HG02884 (cell line): ENCODE measurements around the gene CDKN1C.

ENCODE experiments used
- ATAC-seq: cut with Tn5 transposase; IDR thresholded peaks from one replicate; pipeline ENCODE4 v1.9.1; 2021; ENCODE audit warnings: mild to moderate bottlenecking, moderate library complexity; ENCODE audit not compliant: unreplicated experiment

The CDKN1C gene

GRCh38 chr11:2890466-2891294, 5.1 kb upstream of the CDKN1C start:
- ATAC-seq = no peak

GRCh38 chr11:2889362-2890273, 4.0 kb upstream of the CDKN1C start:
- ATAC-seq = no peak

GRCh38 chr11:2888266-2888968, 2.8 kb upstream of the CDKN1C start:
- no peak for ATAC-seq

GRCh38 chr11:2887515-2888195, 2.1 kb upstream of the CDKN1C start:
- ATAC-seq = no peak

GRCh38 chr11:2886936-2887335, 1.4 kb upstream of the CDKN1C start:
- ATAC-seq = no peak

- ATAC-seq = no peak
Measured at GRCh38 chr11:2886191-2886894, 768 bp upstream of the CDKN1C start.

GRCh38 chr11:2885017-2885677, 428 bp downstream of the CDKN1C start:
- no peak for ATAC-seq

GRCh38 chr11:2883979-2884815, 1.4 kb downstream of the CDKN1C start:
- ATAC-seq = no peak

GRCh38 chr11:2883640-2883978, 2.0 kb downstream of the CDKN1C start:
- ATAC-seq = no peak

- no peak for ATAC-seq
Measured at GRCh38 chr11:2882396-2883110, 3.0 kb downstream of the CDKN1C start.

GRCh38 chr11:2881981-2882375, 3.6 kb downstream of the CDKN1C start:
- ATAC-seq = no peak

- ATAC-seq = no peak
Measured at GRCh38 chr11:2881076-2881980, 4.2 kb downstream of the CDKN1C start.

- ATAC-seq = no peak
Measured at GRCh38 chr11:2880646-2881045, 4.9 kb downstream of the CDKN1C start.

GRCh38 chr11:2878782-2879181, 6.8 kb downstream of the CDKN1C start:
- ATAC-seq = no peak

- ATAC-seq = no peak
Measured at GRCh38 chr11:2877474-2877873, 8.1 kb downstream of the CDKN1C start.

GRCh38 chr11:2874963-2875362, 10.6 kb downstream of the CDKN1C start:
- no peak for ATAC-seq
